H1 (cell line): ENCODE results near the gene FAM170B. TPM values are rescaled to one million over a fixed set of nuclear protein-coding genes. Genes with fewer than 3 reads are reported as not detected.

Experiments
- CTCF ChIA-PET: fragments of 300-600 bp; sonication (Branson Sonifier 250); formaldehyde crosslinking; loops from one replicate; lab custom pipeline; 2021; ENCODE audit not compliant: partially characterized antibody; lab: Charles Lee
- POLR2A ChIA-PET: fragments of 300-600 bp; sonication (Branson Sonifier 250); formaldehyde crosslinking; loops from one replicate; lab custom pipeline; 2021; ENCODE audit warnings: inconsistent platforms; ENCODE audit not compliant: partially characterized antibody; lab: Charles Lee
- DNase-seq, 2 experiments: peaks; one replicate each; pipeline versions ENCODE4 v3.0.0 to v3.0.0-alpha.2; 2010 to 2022; ENCODE audit warnings: low spot score in 2 of 2, low read depth in 1 of 2, mixed read lengths in 1 of 2
- FAIRE-seq: peaks from 2 replicates; lab custom pipeline; 2011; peaks lifted over from hg19 to GRCh38; lab: Jason Lieb, UNC
- H2AFZ ChIP-seq: 2 replicates; pipeline ENCODE4 v1.8.1; 2012; ENCODE audit warnings: low read length, inconsistent platforms
- H2AK5ac ChIP-seq: 2 replicates; pipeline ENCODE4 v1.6.1; 2013; ENCODE audit warnings: low read depth, low read length
- H2BK120ac ChIP-seq: replicated peaks from 2 replicates; pipeline ENCODE3; 2013; ENCODE audit warnings: low read depth, low read length, inconsistent platforms
- H2BK12ac ChIP-seq: 2 replicates; pipeline ENCODE4 v1.6.1; 2013; ENCODE audit warnings: low read depth, low read length
- H2BK15ac ChIP-seq: 2 replicates; pipeline ENCODE4 v1.6.1; 2013; ENCODE audit warnings: low read length
- H2BK20ac ChIP-seq: 2 replicates; pipeline ENCODE4 v1.6.1; 2013; ENCODE audit warnings: low read length
- H2BK5ac ChIP-seq: 2 replicates; pipeline ENCODE4 v1.6.1; 2013; ENCODE audit warnings: low read depth, low read length
- H3K14ac ChIP-seq: 2 replicates; pipeline ENCODE4 v1.6.1; 2013; ENCODE audit warnings: inconsistent platforms; ENCODE audit not compliant: insufficient read length
- H3K18ac ChIP-seq: 2 replicates; pipeline ENCODE4 v1.6.1; 2013; ENCODE audit warnings: low read length; ENCODE audit errors: extremely low read depth
- H3K23ac ChIP-seq: 2 replicates; pipeline ENCODE4 v1.6.1; 2013; ENCODE audit warnings: inconsistent platforms; ENCODE audit not compliant: insufficient read length
- H3K23me2 ChIP-seq: 2 replicates; pipeline ENCODE4 v1.6.1; 2013; ENCODE audit warnings: low read depth, low read length
- H3K27ac ChIP-seq: 2 replicates; pipeline ENCODE4 v1.6.1; 2011; ENCODE audit warnings: low read depth, low read length, inconsistent platforms
- H3K27me3 ChIP-seq, 4 experiments: replicated peaks in 1 of 4; 1 replicate in 1 of 4; 2 replicates in 3 of 4; pipeline versions ENCODE4 v1.6.1 to v1.8.1; 2011 to 2013; ENCODE audit warnings: low read length in 3 of 4, mild to moderate bottlenecking in 3 of 4, inconsistent platforms in 2 of 4, mixed read lengths in 2 of 4, moderate library complexity in 1 of 4; ENCODE audit not compliant: control insufficient read depth in 3 of 4, insufficient read depth in 3 of 4; ENCODE audit errors: extremely low read depth in 1 of 4
- H3K36me3 ChIP-seq, 4 experiments: 2 replicates each; pipeline versions ENCODE4 v1.6.1 to v1.8.1; 2011 to 2013; ENCODE audit warnings: mild to moderate bottlenecking in 4 of 4, low read length in 3 of 4, moderate library complexity in 2 of 4, control low read depth in 1 of 4, inconsistent platforms in 1 of 4; ENCODE audit not compliant: insufficient read depth in 4 of 4, control insufficient read depth in 2 of 4
- H3K4ac ChIP-seq: replicated peaks from 2 replicates; pipeline ENCODE3; 2013; ENCODE audit warnings: low read length, low read depth, mixed read lengths, inconsistent platforms; ENCODE audit not compliant: insufficient read length
- H3K4me1 ChIP-seq, 4 experiments: replicated peaks in 1 of 4; 1 replicate in 1 of 4; 2 replicates in 3 of 4; pipeline versions ENCODE4 v1.6.1 to v1.8.1; 2011 to 2013; ENCODE audit warnings: low read length in 3 of 4, inconsistent platforms in 2 of 4, mixed read lengths in 1 of 4; ENCODE audit not compliant: insufficient read depth in 4 of 4, control insufficient read depth in 3 of 4
- H3K4me2 ChIP-seq, 2 experiments: 2 replicates each; pipeline versions ENCODE4 v1.6.1 to v1.8.1; 2011 to 2013; ENCODE audit warnings: low read depth in 2 of 2, low read length in 2 of 2, control low read depth in 1 of 2, inconsistent platforms in 1 of 2, mild to moderate bottlenecking in 1 of 2; ENCODE audit not compliant: insufficient read depth in 1 of 2
- H3K4me3 ChIP-seq, 4 experiments: fragments of 200-600, 300-600 bp in 1 of 4; sonication (generic), shearing (Covaris generic), sonication (Bioruptor Twin) in 1 of 4; 2 replicates each; pipeline versions ENCODE4 v1.5.1 to v1.8.1; 2011 to 2016; ENCODE audit warnings: low read length in 4 of 4, low read depth in 3 of 4, control low read depth in 2 of 4, inconsistent platforms in 2 of 4, mild to moderate bottlenecking in 2 of 4, mixed read lengths in 1 of 4, moderate library complexity in 1 of 4; ENCODE audit not compliant: insufficient read depth in 2 of 4; ENCODE audit errors: extremely low read depth in 1 of 4
- H3K56ac ChIP-seq: replicated peaks from 2 replicates; pipeline ENCODE3; 2013; ENCODE audit warnings: low read depth, mild to moderate bottlenecking, mixed read lengths, low read length, inconsistent platforms; ENCODE audit not compliant: insufficient read length
- H3K79me1 ChIP-seq: 2 replicates; pipeline ENCODE4 v1.6.1; 2013; ENCODE audit warnings: low read depth, low read length, control low read depth
- H3K79me2 ChIP-seq, 2 experiments: 2 replicates each; pipeline versions ENCODE4 v1.6.1 to v1.8.1; 2012 to 2013; ENCODE audit warnings: low read length in 2 of 2, mild to moderate bottlenecking in 2 of 2, inconsistent platforms in 1 of 2; ENCODE audit not compliant: insufficient read depth in 2 of 2, control insufficient read depth in 1 of 2
- H3K9ac ChIP-seq, 4 experiments: replicated peaks in 1 of 4; 1 replicate in 1 of 4; 2 replicates in 3 of 4; pipeline versions ENCODE4 v1.6.1 to v1.8.1; 2011 to 2013; ENCODE audit warnings: low read depth in 3 of 4, low read length in 3 of 4, control low read depth in 2 of 4, mild to moderate bottlenecking in 2 of 4, moderate library complexity in 2 of 4, inconsistent platforms in 1 of 4; ENCODE audit errors: extremely low read depth in 1 of 4
- H3K9me3 ChIP-seq, 2 experiments: 2 replicates each; pipeline versions ENCODE4 v1.6.1 to v1.8.1; 2012 to 2013; ENCODE audit warnings: mild to moderate bottlenecking in 2 of 2, moderate library complexity in 2 of 2, control low read depth in 1 of 2, inconsistent platforms in 1 of 2, low read depth in 1 of 2, low read length in 1 of 2, mixed read lengths in 1 of 2; ENCODE audit not compliant: insufficient read depth in 2 of 2
- H4K20me1 ChIP-seq, 2 experiments: replicated peaks in 1 of 2; 2 replicates each; pipeline versions ENCODE3 to v1.8.1; 2011 to 2013; ENCODE audit warnings: inconsistent platforms in 2 of 2, low read length in 2 of 2, mild to moderate bottlenecking in 1 of 2; ENCODE audit not compliant: insufficient read depth in 2 of 2, control insufficient read depth in 1 of 2
- H4K5ac ChIP-seq: 2 replicates; pipeline ENCODE4 v1.6.1; 2013; ENCODE audit warnings: low read length, low read depth, mixed read lengths, inconsistent platforms; ENCODE audit not compliant: insufficient read length
- H4K8ac ChIP-seq: 2 replicates; pipeline ENCODE4 v1.8.0; 2013; ENCODE audit warnings: mild to moderate bottlenecking, moderate library complexity, low read length, inconsistent platforms; ENCODE audit not compliant: insufficient read depth; ENCODE audit errors: extremely low read depth
- H4K91ac ChIP-seq: replicated peaks from 2 replicates; pipeline ENCODE3; 2013; ENCODE audit warnings: low read length, mixed read lengths, inconsistent platforms; ENCODE audit not compliant: insufficient read length
- KDM5A ChIP-seq: fragments of 200-600 bp; IDR thresholded peaks from 2 replicates; pipeline ENCODE4 v1.7.1; 2012; ENCODE audit warnings: mild to moderate bottlenecking, low read length, inconsistent platforms, mixed read lengths
- RBBP5 ChIP-seq: IDR thresholded peaks from 2 replicates; pipeline ENCODE4 v1.7.1; 2012; ENCODE audit warnings: low read depth, mild to moderate bottlenecking, inconsistent platforms, low read length, moderate library complexity, borderline replicate concordance
- whole genome bisulfite sequencing, 2 experiments: shearing (Covaris generic) in 1 of 2; methylation state at CpG; one replicate each; pipeline versions ENCODE4 v1.1.6 to v1.1.7; 2013 to 2015; ENCODE audit warnings: low lambda C conversion rate in 2 of 2, mixed read lengths in 2 of 2, inconsistent platforms in 1 of 2, low coverage in 1 of 2, missing lambda C conversion rate in 1 of 2; ENCODE audit not compliant: insufficient replicate concordance in 2 of 2, insufficient coverage in 1 of 2, insufficient read length in 1 of 2; ENCODE audit errors: extremely low coverage in 1 of 2, missing lambda C conversion rate in 1 of 2; 5-methylcytosine and 5-hydroxymethylcytosine counted together
- polyA plus RNA-seq, 7 experiments: library from polyadenylated mRNA; depleted of rRNA in 3 of 7; stranded (reverse) in 5 of 7; unstranded in 2 of 7; fragments of >200 nt in 5 of 7; fragments of 200-250 nt in 2 of 7; gene quantifications; 1 replicate in 5 of 7; 2 replicates in 1 of 7; 4 replicates in 1 of 7; pipeline versions ENCODE4 v1.2.1 to v1.2.3, GENCODE V29; 2011 to 2013; ENCODE audit warnings: missing spikeins in 2 of 7, mixed read lengths in 2 of 7
- total RNA-seq: library from RNA; stranded (reverse); fragmentation: NEBNext Ultra II Directional; extraction: Animal tissue kit (Norgen Biotek cat#: 25700); gene quantifications from 2 replicates; pipeline ENCODE4 v1.2.1, GENCODE V29; 2021
- TF ChIP-seq, protein P1 (sequence below): IDR thresholded peaks from 2 replicates; pipeline ENCODE4 v1.6.1; 2012; ENCODE audit warnings: inconsistent platforms

FAM170B gene
- total and polyA plus RNA-seq, 2 of the 8 experiments (the other 6 are each of a cell fraction or from before 2014, with no cell fraction given) = not detected

DNA sequence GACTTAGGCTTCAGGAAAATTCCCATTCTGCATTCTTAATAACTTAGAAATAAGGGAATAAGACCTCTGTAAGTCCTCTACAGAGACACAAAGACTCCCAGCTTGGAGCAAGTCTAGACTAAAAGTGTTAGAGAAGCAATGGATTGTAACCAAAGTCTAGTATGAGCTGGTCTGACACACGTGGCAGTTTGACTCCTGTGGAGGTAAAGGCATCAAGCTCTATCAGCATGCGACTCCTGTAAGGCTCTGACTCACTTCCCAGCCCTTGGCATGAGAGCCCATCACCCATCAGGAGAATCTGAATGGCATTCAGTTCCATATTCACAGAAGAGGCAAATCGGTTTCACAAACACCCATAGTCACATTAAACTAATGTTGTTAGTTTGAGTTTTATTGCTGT is 14.1 kb downstream of the FAM170B start:
- H3K14ac ChIP-seq = no peak overlapping the region
- H2BK120ac ChIP-seq = no peak overlapping the region
- peaks cover 2 to 6% of the 10 kb centered on the region in 2 experiments; a peak in 2 of 4 replicates for H3K9me3 ChIP-seq
- TF ChIP-seq, protein P1, sequence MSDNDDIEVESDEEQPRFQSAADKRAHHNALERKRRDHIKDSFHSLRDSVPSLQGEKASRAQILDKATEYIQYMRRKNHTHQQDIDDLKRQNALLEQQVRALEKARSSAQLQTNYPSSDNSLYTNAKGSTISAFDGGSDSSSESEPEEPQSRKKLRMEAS = 0 out of 2 replicates have a peak, but pooled peaks have one; percentile 11
- TF ChIP-seq KDM5A = no peak
- TF ChIP-seq RBBP5 = no peak
- TF ChIP-seq, all 59 proteins: peak for 1
- H3K18ac ChIP-seq = no peak overlapping the region
- no peak overlapping the region for H3K4me2 ChIP-seq
- ChIA-PET POLR2A (no interaction called here), CTCF (interaction anchor here (1.0 to 1.2 kb wide), 3 partner anchors 13 to 288 kb away, joined by 4 read pairs; no protein-coding TSS in a partner anchor)
- WGBS, 2 experiments = 48% methylated on average over 3 of the region's 3 CpGs; no CpG with 5 or more reads in 1 of the 2 experiments
- FAIRE-seq (no peak), DNase-seq (no peak)
- no peak overlapping the region for H3K27ac ChIP-seq
- H3K23ac ChIP-seq = no peak overlapping the region
- H3K23me2 ChIP-seq = peaks cover 3% of the 10 kb centered on the region; the same call in 1 of the 2 replicates
- H4K5ac ChIP-seq = no peak overlapping the region
- no peak overlapping the region for H4K91ac ChIP-seq
- H3K4ac ChIP-seq = no peak overlapping the region
- H3K56ac ChIP-seq = no peak overlapping the region
- H2AFZ ChIP-seq = no peak overlapping the region
- no peak overlapping the region for H4K8ac ChIP-seq
- no peak overlapping the region for H2AK5ac ChIP-seq
- no peak overlapping the region for H2BK5ac ChIP-seq
- no peak overlapping the region for H2BK20ac ChIP-seq
- H4K20me1 ChIP-seq = no peaks in the 10 kb centered on the region
- no peaks in the 10 kb centered on the region for H3K4me1 ChIP-seq
- no peaks in the 10 kb centered on the region for H3K79me2 ChIP-seq
- H3K36me3 ChIP-seq = no peaks in the 10 kb centered on the region
- H2BK15ac ChIP-seq = no peak overlapping the region
- H3K4me3 ChIP-seq = no peak overlapping the region
- H3K79me1 ChIP-seq = no peaks in the 10 kb centered on the region
- peaks cover 0 to 6% (median 3%) of the 10 kb centered on the region in 4 experiments; a peak in 4 of 7 replicates for H3K27me3 ChIP-seq
- no peak overlapping the region for H2BK12ac ChIP-seq
- H3K9ac ChIP-seq = no peak overlapping the region
